G401.6 (cell line): ENCODE data around the gene RERE.

Experiments
- FAIRE-seq: peaks from 2 replicates; lab custom pipeline; 2012; peaks lifted over from hg19 to GRCh38; lab: Jason Lieb, UNC

Gene RERE

DNA sequence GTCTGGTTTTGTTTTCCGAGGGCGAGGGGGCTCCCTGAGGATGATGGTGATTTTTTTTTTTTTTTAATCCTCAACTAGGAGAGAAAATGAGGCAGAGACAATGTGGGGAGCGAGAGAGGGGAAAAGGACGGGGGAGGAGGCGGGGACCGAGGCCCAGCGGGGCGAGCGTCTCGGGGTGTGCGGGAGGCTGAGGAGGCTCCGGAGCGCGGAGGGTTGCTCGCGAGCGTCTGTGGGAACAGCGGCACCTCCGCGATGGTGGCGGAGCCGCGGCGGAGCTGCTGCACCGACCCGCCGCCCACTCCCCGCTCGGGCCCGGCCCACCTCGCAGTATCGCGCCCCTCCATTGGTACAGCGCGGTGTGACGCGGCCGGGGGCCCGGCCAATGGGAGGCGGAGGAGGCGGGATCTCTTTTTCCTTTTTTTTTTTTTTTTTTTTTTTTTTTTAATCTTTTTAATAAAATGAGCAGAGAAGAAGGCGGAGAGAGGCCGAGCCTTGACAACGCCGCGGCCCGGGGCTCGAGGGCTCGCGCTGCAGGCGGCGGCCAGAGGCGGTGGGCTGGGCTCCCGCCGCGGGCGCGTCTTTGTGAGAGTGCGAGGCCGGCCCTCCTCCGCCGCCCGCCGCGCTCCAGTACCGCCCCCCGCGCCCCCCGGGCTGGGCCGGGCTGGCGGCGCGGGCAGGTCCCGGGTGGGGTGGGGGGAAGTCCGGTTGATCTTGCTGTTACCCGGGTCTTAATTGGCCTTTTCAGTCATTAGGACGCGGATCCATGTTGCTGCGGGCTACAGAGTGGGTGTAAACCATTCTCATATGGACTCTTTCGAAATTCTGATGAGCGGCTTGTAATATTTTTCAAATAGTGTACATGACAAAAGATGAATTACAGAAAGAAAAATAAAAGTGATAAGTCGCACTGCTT lies at the start of gene RERE:
Gene RERE (minus strand): TSS at position 229 of the 913 bp plus-strand sequence.
- peak; percentile 94 for FAIRE-seq

- FAIRE-seq: no peak
Observed at GRCh38 chr1:8866792-8867415, 49.5 kb upstream of the RERE start.

DNA sequence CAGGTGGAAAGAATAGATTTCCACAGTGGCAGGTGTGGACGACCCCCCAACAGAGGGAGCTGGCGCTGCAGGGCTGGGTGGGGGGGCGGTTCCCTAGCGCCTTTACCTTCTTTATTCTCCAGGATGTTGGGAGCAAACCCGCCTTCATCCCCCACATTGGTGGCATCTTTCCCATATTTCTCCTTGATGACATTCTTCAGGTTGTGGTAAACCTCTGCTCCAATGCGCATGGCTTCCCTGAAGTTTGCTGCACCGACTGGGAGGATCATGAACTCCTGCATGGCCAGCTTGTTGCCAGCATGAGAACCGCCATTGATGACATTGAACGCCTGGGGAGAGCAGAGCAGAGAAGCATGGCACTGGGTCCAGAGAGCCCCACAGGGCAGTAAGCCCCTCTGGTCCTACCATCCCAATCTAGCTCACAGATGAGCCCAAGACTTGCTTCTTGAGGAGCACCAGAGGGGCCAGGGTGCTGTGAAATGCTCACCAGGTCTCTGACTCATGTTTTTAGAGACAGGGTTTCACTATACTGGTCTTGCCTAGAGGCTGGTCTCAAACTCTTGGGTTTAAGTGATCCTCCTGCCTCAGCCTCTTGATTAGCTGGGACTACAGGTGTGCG lies 48.8 kb upstream of the RERE start:
- no peak for FAIRE-seq

DNA sequence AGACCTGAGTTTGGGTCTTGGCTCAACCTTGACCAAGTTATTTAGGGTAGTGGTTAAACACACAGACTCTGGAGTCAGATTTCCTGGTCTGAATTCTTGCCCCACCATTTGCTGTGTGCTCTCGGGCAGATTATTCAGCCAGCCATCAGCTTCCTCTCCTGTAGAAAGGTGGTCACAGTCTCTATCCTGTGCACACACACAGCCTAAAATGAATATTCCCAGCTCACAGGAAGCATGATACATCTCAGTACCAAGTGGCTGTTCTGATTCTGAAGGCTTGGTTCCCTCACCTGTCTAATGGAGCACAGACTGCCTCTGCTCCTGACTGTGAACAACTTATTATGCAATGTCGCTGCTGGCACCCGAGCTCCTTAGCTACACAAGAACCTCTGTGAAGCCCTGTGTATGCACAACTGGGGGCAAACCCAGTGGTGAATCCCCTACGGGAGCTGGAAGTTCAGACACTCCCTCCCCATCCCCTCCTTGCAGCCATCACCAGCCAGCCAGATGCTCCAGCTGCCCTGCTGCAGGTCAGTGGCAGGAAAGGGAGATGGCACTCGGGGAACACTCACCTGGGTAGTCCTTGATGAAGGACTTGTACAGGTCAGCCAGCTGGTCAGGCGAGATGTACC lies 47.4 kb upstream of the RERE start:
- no peak for FAIRE-seq

DNA sequence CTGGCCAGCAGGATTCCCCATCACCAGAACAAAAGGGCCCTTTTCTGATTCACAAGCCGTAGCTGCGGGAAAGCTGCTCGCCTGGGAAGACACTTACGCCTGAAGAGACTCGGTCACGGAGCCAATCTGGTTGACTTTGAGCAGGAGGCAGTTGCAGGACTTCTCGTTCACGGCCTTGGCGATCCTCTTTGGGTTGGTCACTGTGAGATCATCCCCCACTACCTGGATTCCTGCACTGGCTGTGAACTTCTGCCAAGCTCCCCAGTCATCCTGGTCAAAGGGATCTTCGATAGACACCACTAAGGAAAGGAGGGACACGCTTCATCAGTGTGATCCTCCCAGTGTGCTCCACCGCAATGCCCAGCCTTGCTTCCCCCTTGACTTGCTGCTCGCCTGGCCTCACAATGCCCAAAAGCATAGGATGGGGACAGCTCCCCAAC lies 46.4 kb upstream of the RERE start:
- no peak for FAIRE-seq

DNA sequence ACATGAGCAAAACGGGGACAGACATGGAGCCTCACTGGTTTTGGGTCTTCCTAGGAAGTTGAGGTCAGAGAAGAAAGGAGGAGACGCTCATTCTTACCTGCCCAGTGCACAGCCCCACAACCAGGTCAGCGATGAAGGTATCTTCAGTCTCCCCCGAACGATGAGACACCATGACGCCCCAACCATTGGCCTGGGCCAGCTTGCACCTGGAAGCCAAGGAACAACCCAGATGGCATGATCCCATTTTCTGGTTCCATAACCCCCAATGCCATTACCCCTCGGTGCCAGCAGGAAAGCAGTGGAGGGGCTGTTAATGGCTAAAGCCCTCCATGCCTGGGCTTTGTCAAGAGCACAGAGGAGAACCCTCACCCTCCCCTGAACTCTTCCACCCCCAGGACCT lies 45.7 kb upstream of the RERE start:
- no peak for FAIRE-seq

GRCh38 chr1:8862528-8862927 lies 45.1 kb upstream of the RERE start:
- peak; percentile 45 for FAIRE-seq

- no peak for FAIRE-seq
Observed at GRCh38 chr1:8860738-8861516, 43.5 kb upstream of the RERE start.

DNA sequence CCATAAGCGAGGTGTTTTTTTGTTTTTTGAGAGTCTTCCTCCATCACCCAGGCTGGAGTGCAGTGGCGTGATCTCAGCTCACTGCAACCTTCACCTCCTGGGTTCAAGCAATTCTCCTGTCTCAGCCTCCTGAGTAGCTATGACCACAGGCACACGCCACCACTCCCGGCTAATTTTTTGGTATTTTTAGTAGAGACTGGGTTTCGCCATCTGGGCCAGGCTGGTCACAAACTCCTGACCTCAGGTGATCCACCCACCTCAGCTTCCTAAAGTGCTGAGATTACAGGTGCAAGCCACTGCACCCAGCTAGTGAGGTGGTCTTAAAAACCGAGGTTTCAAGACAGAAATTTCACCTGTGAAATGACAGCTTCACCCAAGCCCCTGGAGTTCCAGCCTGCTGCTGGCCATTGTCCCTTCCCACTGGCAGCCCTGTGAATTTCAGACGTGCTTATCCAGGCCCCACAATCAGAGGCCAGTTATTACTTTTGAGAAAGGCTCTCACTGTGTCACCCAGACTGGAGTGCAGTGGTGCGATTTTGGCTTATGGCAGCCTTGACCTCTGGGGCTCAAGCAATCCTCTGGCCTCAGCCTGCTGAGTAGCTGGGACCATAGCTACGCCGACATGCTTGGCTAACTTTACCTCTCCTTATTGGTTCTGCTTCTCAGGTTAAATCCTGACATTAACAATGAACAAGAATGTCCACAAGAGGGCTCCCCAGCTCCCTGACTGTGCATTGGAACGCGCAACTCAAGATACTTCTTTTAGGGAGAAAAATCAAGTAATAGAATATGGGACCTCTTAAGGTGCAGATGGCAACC lies 41.7 kb upstream of the RERE start:
- peak; percentile 93 for FAIRE-seq

DNA sequence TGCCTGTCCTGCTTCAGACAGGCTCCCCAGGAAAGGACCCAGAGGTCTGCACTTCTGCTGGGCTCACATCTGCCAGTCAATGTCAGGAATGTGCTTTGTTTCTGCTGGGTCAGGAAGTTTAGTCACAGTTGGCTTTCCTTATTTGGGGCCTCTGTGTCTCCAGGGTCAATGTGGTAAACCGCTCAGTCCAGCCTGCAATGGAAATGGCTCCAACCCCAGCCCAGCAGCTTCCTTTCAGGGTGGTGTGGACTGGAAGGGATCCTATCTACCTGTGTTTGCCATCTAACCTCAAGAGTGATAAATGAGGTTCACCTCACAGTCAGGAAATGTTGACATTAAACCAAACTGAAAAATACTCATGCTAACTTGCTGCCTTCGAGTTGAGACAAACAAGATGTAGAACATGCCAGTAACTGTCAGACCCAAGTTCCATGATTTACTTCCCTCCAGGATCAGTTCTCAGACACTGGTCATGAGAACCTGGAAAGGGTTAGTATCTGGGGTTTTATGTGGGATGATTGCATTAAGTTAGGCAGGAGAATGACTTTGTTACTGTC lies 40.8 kb upstream of the RERE start:
- FAIRE-seq: peak; percentile 53

DNA sequence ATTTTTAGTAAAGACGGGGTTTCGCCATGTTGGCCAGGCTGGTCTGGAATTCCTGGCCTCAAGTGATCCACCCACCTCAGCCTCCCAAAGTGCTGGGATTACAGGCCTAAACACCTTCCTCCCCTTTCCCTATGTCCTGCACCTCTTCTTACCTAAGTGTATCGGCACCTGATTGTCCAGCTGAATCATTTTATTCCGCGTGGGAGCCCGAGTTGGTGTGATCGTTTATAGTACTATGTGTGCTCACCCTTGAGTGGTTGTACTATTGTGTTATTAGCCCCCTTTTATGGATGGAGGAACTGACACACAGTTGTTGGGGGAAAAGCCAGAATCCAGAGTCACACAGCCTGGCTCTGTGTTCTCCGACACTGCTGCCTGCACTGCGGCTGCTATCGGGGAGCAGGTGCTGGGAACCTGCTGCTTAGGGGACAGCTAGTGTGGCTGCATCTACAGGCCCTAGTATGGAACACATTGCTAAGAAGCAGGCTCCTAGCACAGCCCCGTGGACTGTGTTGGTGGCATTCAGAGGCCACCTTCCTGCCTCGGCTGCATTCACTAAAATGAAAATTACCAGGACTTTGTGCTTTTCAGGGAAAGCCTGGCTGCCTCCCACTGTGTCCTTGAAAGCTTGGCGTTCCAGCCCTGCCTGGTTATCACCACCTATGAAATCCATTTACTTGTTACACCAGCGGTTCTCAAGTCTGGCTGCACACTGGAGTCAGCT lies 39.4 kb upstream of the RERE start:
- peak; percentile 80 for FAIRE-seq

GRCh38 chr1:8854240-8854639 lies 36.8 kb upstream of the RERE start:
- FAIRE-seq: no peak

GRCh38 chr1:8851060-8851459 lies 33.6 kb upstream of the RERE start:
- FAIRE-seq: no peak

DNA sequence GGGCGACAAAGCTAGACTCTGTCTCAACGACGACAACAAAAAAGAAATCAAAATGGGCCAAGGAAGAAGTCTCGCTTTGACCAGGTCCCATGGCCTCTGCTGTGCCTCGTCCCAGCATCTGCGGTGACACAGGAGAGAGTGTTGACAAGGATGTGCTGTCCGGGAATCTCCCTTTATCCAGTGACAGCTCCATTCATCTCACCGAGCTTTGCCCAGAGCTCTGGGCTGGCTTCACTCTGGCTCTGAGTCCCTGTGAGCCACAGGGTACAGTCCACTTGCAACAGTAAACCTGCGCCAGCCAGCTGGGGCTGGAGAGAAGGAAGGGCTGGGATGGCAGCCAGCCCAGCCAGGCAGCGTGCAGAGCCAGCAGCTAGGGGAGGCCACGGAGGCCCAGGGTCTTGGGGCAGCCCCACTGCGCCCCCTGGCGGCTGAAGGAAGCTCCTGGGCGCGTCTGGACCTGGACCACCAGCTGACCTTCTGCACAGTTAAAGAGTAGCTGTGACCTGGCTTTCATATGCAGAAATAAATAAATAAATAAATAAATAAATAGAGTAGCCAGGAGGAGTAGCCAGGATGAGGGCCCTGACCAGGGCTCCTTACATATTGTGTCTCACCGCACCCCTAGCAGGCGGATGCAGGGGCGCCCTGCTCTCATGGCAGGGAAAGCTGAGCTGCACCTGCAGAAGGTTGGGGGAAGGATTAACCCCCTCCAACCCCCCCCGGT lies 31.4 kb upstream of the RERE start:
- peak; percentile 82 for FAIRE-seq

DNA sequence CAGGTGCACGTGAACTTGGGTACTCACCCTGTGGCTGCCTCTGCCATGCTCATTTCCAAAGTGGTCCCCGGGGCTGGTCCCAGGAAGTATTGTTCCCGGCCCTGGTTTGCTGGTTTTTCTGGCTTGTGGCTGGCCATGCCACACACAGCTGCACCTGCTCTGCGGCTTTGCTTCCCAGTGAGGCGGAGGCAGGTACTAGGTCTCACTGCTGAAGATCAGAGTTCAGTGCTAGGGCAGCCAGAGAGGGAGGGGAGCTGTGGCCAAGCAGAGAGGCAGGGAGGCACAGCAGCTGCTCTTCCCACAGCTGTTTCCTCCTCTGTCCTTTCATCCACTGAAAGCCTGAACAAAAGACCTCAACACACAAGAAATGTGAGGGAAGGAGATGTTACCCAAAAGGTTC lies 30.6 kb upstream of the RERE start:
- no peak for FAIRE-seq

DNA sequence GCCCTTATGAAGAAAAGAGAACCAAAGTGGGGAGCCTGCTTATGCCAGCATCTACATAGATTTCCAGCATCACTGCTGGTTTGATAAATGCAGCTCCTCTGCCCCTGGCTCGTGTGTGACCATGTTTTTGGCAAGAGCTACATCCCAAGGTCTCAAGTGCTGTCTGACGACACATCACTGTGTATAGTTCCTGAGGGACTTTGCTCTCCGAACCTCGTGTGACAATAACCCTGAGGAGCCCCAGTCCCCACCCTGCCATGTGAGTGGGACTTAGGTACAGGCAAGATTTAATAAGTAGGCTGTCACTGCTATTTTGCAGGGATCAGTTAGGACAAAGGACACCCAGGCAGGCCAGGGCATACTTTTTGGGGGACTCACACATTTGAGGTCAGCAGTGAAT lies 28.8 kb upstream of the RERE start:
- no peak for FAIRE-seq

GRCh38 chr1:8845104-8846097 lies 28.0 kb upstream of the RERE start:
- no peak for FAIRE-seq

GRCh38 chr1:8844501-8845006 lies 27.1 kb upstream of the RERE start:
- no peak for FAIRE-seq
